Umbilical cord (tissue), 2 donors: Measurements from ENCODE around the gene PTPN6. TPM values are rescaled to one million over a fixed set of nuclear protein-coding genes. Genes with fewer than 3 reads are reported as not detected.

ENCODE experiments used
- DNase-seq: peaks from one replicate; pipeline ENCODE4 v3.0.0-alpha.2; 2015; ENCODE audit warnings: low spot score
- total RNA-seq: library from RNA; depleted of rRNA; stranded (reverse); fragments of >200 nt; gene quantifications from one replicate; pipeline ENCODE4 v1.2.3, GENCODE V29; 2014; ENCODE audit warnings: low replicate concordance; ENCODE audit not compliant: insufficient read depth

Gene PTPN6
- total RNA-seq, 1 donor from 2014 or later = 18.3 TPM

GRCh38 chr12:7009512-7009911 is 58.4 kb downstream of the PTPN6 start:
- no peak for DNase-seq

Other genes starting within 250 kb of the PTPN6 start
- 40.4 TPM for gene COPS7A, start 227.3 kb upstream of the PTPN6 start, total RNA-seq
- gene MLF2, start 198.2 kb upstream of the PTPN6 start, total RNA-seq = 36.6 TPM
- 13.0 TPM for gene PTMS, start 185.0 kb upstream of the PTPN6 start, total RNA-seq
- 1.7 TPM for gene LAG3, start 178.8 kb upstream of the PTPN6 start, total RNA-seq
- 10.4 TPM for gene CD4, start 161.8 kb upstream of the PTPN6 start, total RNA-seq
- gene GPR162, start 129.5 kb upstream of the PTPN6 start, total RNA-seq = 1.9 TPM
- 74.6 TPM for gene P3H3, start 122.9 kb upstream of the PTPN6 start, total RNA-seq
- 2.4 TPM for gene GNB3, start 110.4 kb upstream of the PTPN6 start, total RNA-seq
- gene CDCA3, start 100.1 kb upstream of the PTPN6 start, total RNA-seq = 11.1 TPM
- gene USP5, start 99.2 kb upstream of the PTPN6 start, total RNA-seq = 50.6 TPM
- gene TPI1, start 83.8 kb upstream of the PTPN6 start, total RNA-seq = 743 TPM
- gene SPSB2, start 78.1 kb upstream of the PTPN6 start, total RNA-seq = 7.0 TPM
- gene LRRC23, start 46.5 kb upstream of the PTPN6 start, total RNA-seq = 8.4 TPM
- 19.7 TPM for gene ENO2, start 36.8 kb upstream of the PTPN6 start, total RNA-seq
- gene ATN1, start 23.4 kb upstream of the PTPN6 start, total RNA-seq = 7.9 TPM
- gene RNU7-1, start 7.5 kb upstream of the PTPN6 start, total RNA-seq = not detected
- 228 TPM for gene C12orf57, start 7.3 kb upstream of the PTPN6 start, total RNA-seq
- 147 TPM for gene PHB2, start 19.3 kb downstream of the PTPN6 start, total RNA-seq
- 17.6 TPM for gene EMG1, start 19.6 kb downstream of the PTPN6 start, total RNA-seq
- 4.8 TPM for gene LPCAT3, start 67.1 kb downstream of the PTPN6 start, total RNA-seq
- 201 TPM for gene C1S, start 109.4 kb downstream of the PTPN6 start, total RNA-seq
- 141 TPM for gene C1R, start 141.1 kb downstream of the PTPN6 start, total RNA-seq
- 56.3 TPM for gene C1RL, start 157.9 kb downstream of the PTPN6 start, total RNA-seq
- gene RBP5, start 177.5 kb downstream of the PTPN6 start, total RNA-seq = 3.9 TPM
- 15.4 TPM for gene CLSTN3, start 179.0 kb downstream of the PTPN6 start, total RNA-seq
- gene PEX5, start 238.3 kb downstream of the PTPN6 start, total RNA-seq = 43.3 TPM